Measurements from ENCODE around the gene IQCN.

- TF ChIP-seq NFIC (IDR thresholded peaks at IDR 0.05) (no peak), USF1 (IDR thresholded peaks at IDR 0.05) (no peak), EP300 (IDR thresholded peaks at IDR 0.05; ENCODE audit: borderline replicate concordance) (no peak), TAF1 (IDR thresholded peaks at IDR 0.05; ENCODE audit: low read depth) (no peak), FOXM1 (IDR thresholded peaks at IDR 0.05; ENCODE audit: borderline replicate concordance, low read depth) (no peak), TEAD4 (IDR thresholded peaks at IDR 0.05) (no peak), MAX (IDR thresholded peaks at IDR 0.05) (no peak), YY1 (IDR thresholded peaks at IDR 0.05; ENCODE audit: low read depth) (no peak), CEBPB (IDR thresholded peaks at IDR 0.05) (no peak), REST (IDR thresholded peaks at IDR 0.05; ENCODE audit: low read depth) (no peak), EGR1 (IDR thresholded peaks at IDR 0.05) (no peak), ZBTB7A (IDR thresholded peaks at IDR 0.05; ENCODE audit: low read depth) (no peak), CREB1 (IDR thresholded peaks at IDR 0.05; ENCODE audit: low read depth) (no peak), RAD21 (IDR thresholded peaks at IDR 0.05; ENCODE audit: low read depth) (no peak)
Observed at GRCh38 chr19:18252370-18252717, 21.9 kb downstream of the IQCN start.
